ENCODE measurements around the gene MAPRE3. TPM values are rescaled to one million over a fixed set of nuclear protein-coding genes. Genes with fewer than 3 reads are reported as not detected.

The MAPRE3 gene
- total RNA-seq, 1 donor from 2014 or later: 27.0 TPM

DNA sequence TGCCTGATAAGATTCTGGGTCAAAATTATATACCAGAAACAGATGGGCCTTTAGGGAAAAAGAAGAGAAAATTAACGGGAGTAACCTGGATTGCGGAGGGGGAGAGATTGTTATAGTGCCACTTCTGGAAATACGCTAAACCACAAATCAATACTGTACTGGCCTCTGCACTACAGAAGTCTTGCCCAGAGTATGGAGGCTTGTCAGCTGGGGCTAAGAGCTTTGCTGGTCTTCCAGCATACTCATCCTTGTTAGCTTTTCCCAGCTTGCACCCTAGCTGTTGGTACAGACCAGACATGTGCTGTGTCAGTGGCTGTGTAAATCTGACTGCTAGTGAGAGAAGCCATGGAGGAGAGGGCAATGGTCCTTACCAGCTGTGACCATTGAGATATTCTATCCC lies 89.9 kb downstream of the MAPRE3 start:
- FAIRE-seq: no peak
- no peak overlapping the region for H3K27ac Mint-ChIP-seq (ENCODE audit: unreplicated experiment)

DNA sequence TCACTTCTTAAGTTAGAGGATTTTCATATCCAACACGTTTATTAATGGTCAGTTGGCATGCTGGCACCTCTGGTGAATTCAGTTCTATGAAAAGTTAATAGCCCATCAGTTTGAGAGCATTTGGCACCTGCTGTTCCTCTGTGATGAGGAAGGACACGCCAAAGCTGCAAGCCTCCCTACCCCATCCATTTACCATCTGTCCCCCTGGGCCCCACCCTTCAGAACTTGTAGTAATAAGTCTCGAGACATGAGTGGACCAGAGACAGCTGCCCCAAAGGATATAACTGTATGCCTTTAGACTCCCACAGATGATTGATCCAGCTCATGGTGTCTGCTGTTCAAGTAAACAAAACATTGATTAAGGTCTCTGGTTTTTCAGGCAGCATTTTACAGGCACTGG lies 94.7 kb downstream of the MAPRE3 start:
- H3K36me3 ChIP-seq (ENCODE audit: insufficient read depth, low read length): peaks cover 35% of the 10 kb centered on the region
- H3K9ac ChIP-seq (ENCODE audit: low read length): no peak overlapping the region
- no peak for TF ChIP-seq EZH2 (IDR thresholded peaks at IDR 0.05; ENCODE audit: insufficient read depth, low read length)
- TF ChIP-seq, protein P1, sequence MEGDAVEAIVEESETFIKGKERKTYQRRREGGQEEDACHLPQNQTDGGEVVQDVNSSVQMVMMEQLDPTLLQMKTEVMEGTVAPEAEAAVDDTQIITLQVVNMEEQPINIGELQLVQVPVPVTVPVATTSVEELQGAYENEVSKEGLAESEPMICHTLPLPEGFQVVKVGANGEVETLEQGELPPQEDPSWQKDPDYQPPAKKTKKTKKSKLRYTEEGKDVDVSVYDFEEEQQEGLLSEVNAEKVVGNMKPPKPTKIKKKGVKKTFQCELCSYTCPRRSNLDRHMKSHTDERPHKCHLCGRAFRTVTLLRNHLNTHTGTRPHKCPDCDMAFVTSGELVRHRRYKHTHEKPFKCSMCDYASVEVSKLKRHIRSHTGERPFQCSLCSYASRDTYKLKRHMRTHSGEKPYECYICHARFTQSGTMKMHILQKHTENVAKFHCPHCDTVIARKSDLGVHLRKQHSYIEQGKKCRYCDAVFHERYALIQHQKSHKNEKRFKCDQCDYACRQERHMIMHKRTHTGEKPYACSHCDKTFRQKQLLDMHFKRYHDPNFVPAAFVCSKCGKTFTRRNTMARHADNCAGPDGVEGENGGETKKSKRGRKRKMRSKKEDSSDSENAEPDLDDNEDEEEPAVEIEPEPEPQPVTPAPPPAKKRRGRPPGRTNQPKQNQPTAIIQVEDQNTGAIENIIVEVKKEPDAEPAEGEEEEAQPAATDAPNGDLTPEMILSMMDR (IDR thresholded peaks at IDR 0.05; ENCODE audit: insufficient read depth, low read depth, low read length): no peak
- peaks cover 24% of the 10 kb centered on the region for H3K4me1 Mint-ChIP-seq (ENCODE audit: low read depth, unreplicated experiment)
- peaks cover 16% of the 10 kb centered on the region for H3K4me1 ChIP-seq (ENCODE audit: insufficient read depth, low read length)
- no peaks in the 10 kb centered on the region for H3K27me3 ChIP-seq (ENCODE audit: insufficient read depth, low read length)
- peaks cover 63% of the 10 kb centered on the region for H4K20me1 ChIP-seq (ENCODE audit: insufficient read depth, low read length)
- H3K4me3 ChIP-seq (ENCODE audit: insufficient read depth, low read depth, low read length): no peak overlapping the region
- peaks cover 38% of the 10 kb centered on the region for H3K79me2 ChIP-seq (ENCODE audit: insufficient read depth, low read length)
- DNase-seq (ENCODE audit: low read depth) (no peak), FAIRE-seq (no peak)
- H3K27me3 Mint-ChIP-seq (ENCODE audit: low read depth, unreplicated experiment): no peaks in the 10 kb centered on the region
- H3K4me3 Mint-ChIP-seq (ENCODE audit: unreplicated experiment): no peak overlapping the region
- H3K36me3 Mint-ChIP-seq (ENCODE audit: low read depth, unreplicated experiment): peaks cover 27% of the 10 kb centered on the region
- H3K4me2 ChIP-seq (ENCODE audit: low read length): no peak overlapping the region
- H3K27ac Mint-ChIP-seq (ENCODE audit: unreplicated experiment): no peak overlapping the region
- H3K27ac ChIP-seq (ENCODE audit: low read depth, low read length): no peak overlapping the region
- no peaks in the 10 kb centered on the region for H3K9me3 ChIP-seq (ENCODE audit: insufficient read depth, low read depth, low read length)
- H2AFZ ChIP-seq (ENCODE audit: low read depth, low read length): no peak overlapping the region
- H3K9me3 Mint-ChIP-seq (ENCODE audit: unreplicated experiment): no peaks in the 10 kb centered on the region

More for the DNA sequence above, 89.9 kb downstream of the MAPRE3 start:
- Histone ChIP-seq H3K4me3 (ENCODE audit: insufficient read depth, low read depth, low read length) (no peak overlapping the region), H2AFZ (ENCODE audit: low read depth, low read length) (no peak overlapping the region), H4K20me1 (ENCODE audit: insufficient read depth, low read length) (peaks cover 32% of the 10 kb centered on the region), H3K9ac (ENCODE audit: low read length) (no peak overlapping the region), H3K27me3 (ENCODE audit: insufficient read depth, low read length) (no peaks in the 10 kb centered on the region), H3K4me2 (ENCODE audit: low read length) (no peak overlapping the region), H3K79me2 (ENCODE audit: insufficient read depth, low read length) (peaks cover 3% of the 10 kb centered on the region), H3K36me3 (ENCODE audit: insufficient read depth, low read length) (peaks cover 13% of the 10 kb centered on the region), H3K9me3 (ENCODE audit: insufficient read depth, low read depth, low read length) (no peaks in the 10 kb centered on the region), H3K4me1 (ENCODE audit: insufficient read depth, low read length) (no peaks in the 10 kb centered on the region), H3K27ac (ENCODE audit: low read depth, low read length) (no peak overlapping the region)
- H3K4me1 Mint-ChIP-seq (ENCODE audit: low read depth, unreplicated experiment): no peaks in the 10 kb centered on the region
- TF ChIP-seq, protein P1 (IDR thresholded peaks at IDR 0.05; ENCODE audit: insufficient read depth, low read depth, low read length): no peak
- TF ChIP-seq EZH2 (IDR thresholded peaks at IDR 0.05; ENCODE audit: insufficient read depth, low read length): no peak
- no peak for DNase-seq (ENCODE audit: low read depth)
- H3K9me3 Mint-ChIP-seq (ENCODE audit: unreplicated experiment): no peaks in the 10 kb centered on the region
- no peaks in the 10 kb centered on the region for H3K27me3 Mint-ChIP-seq (ENCODE audit: low read depth, unreplicated experiment)
- peaks cover 17% of the 10 kb centered on the region for H3K36me3 Mint-ChIP-seq (ENCODE audit: low read depth, unreplicated experiment)
- no peak overlapping the region for H3K4me3 Mint-ChIP-seq (ENCODE audit: unreplicated experiment)

DNA sequence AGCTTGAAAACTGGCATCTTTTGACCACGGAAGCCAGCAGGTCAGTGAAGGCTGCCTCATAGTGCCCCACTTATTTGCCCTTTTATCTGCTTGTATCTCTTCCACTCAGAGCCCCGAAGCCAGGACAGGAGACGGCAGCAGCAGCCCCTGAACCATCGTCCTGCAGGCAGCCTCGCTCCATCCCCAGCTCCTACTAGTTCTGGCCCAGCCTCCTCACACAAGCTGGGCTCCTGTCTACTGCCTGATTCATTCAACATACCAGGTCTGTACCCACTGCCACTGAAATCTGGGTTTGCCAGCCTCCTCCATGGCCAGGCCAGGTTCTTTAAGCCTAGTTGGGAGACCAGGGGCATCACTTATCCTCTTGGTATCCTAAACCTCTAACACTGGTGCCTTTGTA lies 96.9 kb downstream of the MAPRE3 start:
- Histone ChIP-seq H3K27me3 (ENCODE audit: insufficient read depth, low read length) (no peaks in the 10 kb centered on the region), H3K4me2 (ENCODE audit: low read length) (no peak overlapping the region)

More for the DNA sequence above, 96.9 kb downstream of the MAPRE3 start:
- H3K27ac Mint-ChIP-seq (ENCODE audit: unreplicated experiment): no peak overlapping the region
- H3K36me3 Mint-ChIP-seq (ENCODE audit: low read depth, unreplicated experiment): peaks cover 23% of the 10 kb centered on the region
- Histone ChIP-seq H2AFZ (ENCODE audit: low read depth, low read length) (no peak overlapping the region), H3K9me3 (ENCODE audit: insufficient read depth, low read depth, low read length) (no peaks in the 10 kb centered on the region), H3K36me3 (ENCODE audit: insufficient read depth, low read length) (peaks cover 35% of the 10 kb centered on the region), H3K9ac (ENCODE audit: low read length) (no peak overlapping the region), H3K4me1 (ENCODE audit: insufficient read depth, low read length) (peaks cover 28% of the 10 kb centered on the region), H3K4me3 (ENCODE audit: insufficient read depth, low read depth, low read length) (no peak overlapping the region), H4K20me1 (ENCODE audit: insufficient read depth, low read length) (peaks cover 68% of the 10 kb centered on the region), H3K27ac (ENCODE audit: low read depth, low read length) (no peak overlapping the region), H3K79me2 (ENCODE audit: insufficient read depth, low read length) (peaks cover 52% of the 10 kb centered on the region)
- H3K4me1 Mint-ChIP-seq (ENCODE audit: low read depth, unreplicated experiment): peaks cover 24% of the 10 kb centered on the region
- H3K9me3 Mint-ChIP-seq (ENCODE audit: unreplicated experiment): no peaks in the 10 kb centered on the region
- TF ChIP-seq EZH2 (IDR thresholded peaks at IDR 0.05; ENCODE audit: insufficient read depth, low read length): no peak
- TF ChIP-seq, protein P1 (IDR thresholded peaks at IDR 0.05; ENCODE audit: insufficient read depth, low read depth, low read length): no peak
- no peaks in the 10 kb centered on the region for H3K27me3 Mint-ChIP-seq (ENCODE audit: low read depth, unreplicated experiment)
- no peak overlapping the region for H3K4me3 Mint-ChIP-seq (ENCODE audit: unreplicated experiment)
- DNase-seq (ENCODE audit: low read depth) (no peak), FAIRE-seq (no peak)
